ENCODE results near the gene MGMT.

MGMT gene

DNA sequence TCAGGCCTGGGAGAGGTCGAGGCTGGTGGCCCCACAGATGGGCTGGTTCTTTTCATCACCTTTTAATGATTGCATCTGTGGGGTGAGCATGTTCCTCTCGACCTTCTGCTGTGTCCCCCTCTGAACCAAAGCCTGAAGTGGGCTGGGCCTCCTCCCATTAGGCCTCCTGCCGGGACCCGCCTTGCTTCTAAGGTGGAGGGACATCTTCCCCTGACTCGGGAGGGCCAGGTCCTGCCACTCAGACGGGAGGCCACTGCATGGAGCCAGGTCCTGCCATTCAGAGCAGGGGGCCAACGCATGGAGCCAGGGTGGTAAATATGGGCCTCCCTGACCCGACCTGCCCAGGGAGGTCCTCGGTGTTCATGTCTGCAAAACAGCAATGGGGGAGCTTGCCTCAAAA, 308.6 kb downstream of the MGMT start:
- no peak for DNase-seq (ENCODE audit: low spot score)
- no peak overlapping the region for H3K27ac ChIP-seq
- CTCF ChIA-PET = no interaction called here
- POLR2A ChIA-PET (ENCODE audit: low non-redundant PET) = no interaction called here
- TF ChIP-seq, protein P1, sequence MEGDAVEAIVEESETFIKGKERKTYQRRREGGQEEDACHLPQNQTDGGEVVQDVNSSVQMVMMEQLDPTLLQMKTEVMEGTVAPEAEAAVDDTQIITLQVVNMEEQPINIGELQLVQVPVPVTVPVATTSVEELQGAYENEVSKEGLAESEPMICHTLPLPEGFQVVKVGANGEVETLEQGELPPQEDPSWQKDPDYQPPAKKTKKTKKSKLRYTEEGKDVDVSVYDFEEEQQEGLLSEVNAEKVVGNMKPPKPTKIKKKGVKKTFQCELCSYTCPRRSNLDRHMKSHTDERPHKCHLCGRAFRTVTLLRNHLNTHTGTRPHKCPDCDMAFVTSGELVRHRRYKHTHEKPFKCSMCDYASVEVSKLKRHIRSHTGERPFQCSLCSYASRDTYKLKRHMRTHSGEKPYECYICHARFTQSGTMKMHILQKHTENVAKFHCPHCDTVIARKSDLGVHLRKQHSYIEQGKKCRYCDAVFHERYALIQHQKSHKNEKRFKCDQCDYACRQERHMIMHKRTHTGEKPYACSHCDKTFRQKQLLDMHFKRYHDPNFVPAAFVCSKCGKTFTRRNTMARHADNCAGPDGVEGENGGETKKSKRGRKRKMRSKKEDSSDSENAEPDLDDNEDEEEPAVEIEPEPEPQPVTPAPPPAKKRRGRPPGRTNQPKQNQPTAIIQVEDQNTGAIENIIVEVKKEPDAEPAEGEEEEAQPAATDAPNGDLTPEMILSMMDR (conservative IDR thresholded peaks at IDR 0.05; ENCODE audit: low read depth) = no peak

GRCh38 chr10:129777687-129778086, 310.6 kb downstream of the MGMT start:
- TF ChIP-seq, protein P1 (conservative IDR thresholded peaks at IDR 0.05; ENCODE audit: low read depth) = no peak
- DNase-seq (ENCODE audit: low spot score) = no peak
- ChIA-PET CTCF (no interaction called here), POLR2A (ENCODE audit: low non-redundant PET) (no interaction called here)
- no peak overlapping the region for H3K27ac ChIP-seq

DNA sequence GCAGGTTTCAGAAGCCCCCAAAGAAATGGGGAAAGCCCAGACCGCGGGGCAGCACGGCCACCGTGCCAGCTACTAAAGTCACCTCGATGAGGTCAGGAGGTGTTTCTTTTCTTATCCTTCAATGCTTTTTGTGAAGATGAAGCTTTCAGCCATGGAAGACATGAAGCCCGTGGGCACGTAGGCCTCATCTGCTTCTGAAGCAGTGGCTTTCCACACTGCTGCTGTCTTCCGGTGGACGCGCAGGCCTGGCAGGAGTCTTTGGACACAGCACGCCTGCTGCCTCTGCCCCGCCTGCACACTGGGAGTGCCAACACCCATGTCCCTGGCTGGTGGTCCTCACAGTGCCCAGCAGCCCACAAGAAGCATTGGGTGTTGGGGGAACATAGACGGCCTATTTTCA, 311.5 kb downstream of the MGMT start:
- CTCF ChIA-PET = interaction anchor here (0.7 kb wide), 1 partner anchor 255 kb away, joined by 3 read pairs; no protein-coding TSS in a partner anchor
- POLR2A ChIA-PET (ENCODE audit: low non-redundant PET) = no interaction called here
- H3K27ac ChIP-seq = no peak overlapping the region
- TF ChIP-seq, protein P1 (conservative IDR thresholded peaks at IDR 0.05; ENCODE audit: low read depth) = no peak
- no peak for DNase-seq (ENCODE audit: low spot score)

GRCh38 chr10:129779126-129780111, 312.4 kb downstream of the MGMT start:
- ChIA-PET CTCF (no interaction called here), POLR2A (ENCODE audit: low non-redundant PET) (no interaction called here)
- no peak for DNase-seq (ENCODE audit: low spot score)

GRCh38 chr10:129780198-129780597, 313.2 kb downstream of the MGMT start:
- TF ChIP-seq, protein P1 (conservative IDR thresholded peaks at IDR 0.05; ENCODE audit: low read depth) = no peak
- CTCF ChIA-PET = no interaction called here
- H3K27ac ChIP-seq = no peak overlapping the region
- DNase-seq (ENCODE audit: low spot score) = no peak
- POLR2A ChIA-PET (ENCODE audit: low non-redundant PET) = no interaction called here

More at GRCh38 chr10:129779126-129780111, 312.4 kb downstream of the MGMT start:
- H3K27ac ChIP-seq = no peak overlapping the region
- TF ChIP-seq, protein P1 (conservative IDR thresholded peaks at IDR 0.05; ENCODE audit: low read depth) = no peak

GRCh38 chr10:129780901-129781795, 314.1 kb downstream of the MGMT start:
- TF ChIP-seq, protein P1 (conservative IDR thresholded peaks at IDR 0.05; ENCODE audit: low read depth) = no peak
- DNase-seq (ENCODE audit: low spot score) = no peak
- no peak overlapping the region for H3K27ac ChIP-seq
- POLR2A ChIA-PET (ENCODE audit: low non-redundant PET) = no interaction called here
- CTCF ChIA-PET = interaction anchor here (0.6 kb wide), 2 partner anchors 389 to 991 kb away, joined by 3 read pairs; no protein-coding TSS in a partner anchor
